HEK293 (cell line): ENCODE results near the gene TUG1.

Source experiments
- CTCF ChIA-PET: fragments of 350-600 bp; formaldehyde crosslinking; extraction: SDS; loops from one replicate; lab custom pipeline; 2021; ENCODE audit warnings: antibody characterized with exemption; lab: Yijun Ruan, JAX
- POLR2A ChIA-PET: fragments of 300-600 bp; formaldehyde crosslinking; extraction: SDS; loops from one replicate; lab custom pipeline; 2020; ENCODE audit warnings: antibody characterized with exemption, inconsistent platforms; lab: Yijun Ruan, JAX
- H3K27ac ChIP-seq: fragments of 200-500 bp; sonication (Bioruptor generic); 2 replicates; pipeline ENCODE4 v1.5.1; 2014; ENCODE audit warnings: low read depth, low read length, control low read depth, inconsistent platforms; ENCODE audit errors: extremely low read depth
- H3K36me3 ChIP-seq, 2 experiments: fragments of 200-500 bp in 1 of 2; sonication (Bioruptor generic) in 1 of 2; 1 replicate in 1 of 2; 2 replicates in 1 of 2; pipeline ENCODE4 v1.5.1; 2014 to 2017; ENCODE audit warnings: inconsistent platforms in 2 of 2, low read length in 2 of 2; ENCODE audit not compliant: control insufficient read depth in 2 of 2, insufficient read depth in 1 of 2
- H3K4me1 ChIP-seq: fragments of 200-500 bp; sonication (Bioruptor generic); 2 replicates; pipeline ENCODE4 v1.5.1; 2014; ENCODE audit warnings: mild to moderate bottlenecking, low read length, inconsistent platforms; ENCODE audit not compliant: control insufficient read depth, insufficient read depth
- H3K4me3 ChIP-seq: 2 replicates; pipeline ENCODE4 v1.5.1; 2011; ENCODE audit warnings: low read depth, mild to moderate bottlenecking, control low read depth, low read length, moderate library complexity
- H3K9me3 ChIP-seq: fragments of 200-500 bp; sonication (Bioruptor generic); 2 replicates; pipeline ENCODE4 v1.5.1; 2014; ENCODE audit warnings: low read depth, low read length, inconsistent platforms; ENCODE audit not compliant: control insufficient read depth, insufficient read depth
- KLF7 ChIP-seq: fragments of 450-650 bp; formaldehyde crosslinking; IDR thresholded peaks from 2 replicates; pipeline ENCODE4 v1.5.1; 2016; ENCODE audit warnings: missing biosample characterization, missing genetic modification characterization, borderline replicate concordance
- ZBTB6 ChIP-seq: fragments of 450-650 bp; formaldehyde crosslinking; IDR thresholded peaks from 2 replicates; pipeline ENCODE4 v1.5.1; 2017; ENCODE audit warnings: missing biosample characterization, missing genetic modification characterization
- ZBTB8A ChIP-seq: fragments of 450-650 bp; formaldehyde crosslinking; IDR thresholded peaks from 2 replicates; pipeline ENCODE4 v1.5.1; 2016; ENCODE audit warnings: missing biosample characterization, missing genetic modification characterization
- ZEB2 ChIP-seq: fragments of 450-650 bp; formaldehyde crosslinking; IDR thresholded peaks from 2 replicates; pipeline ENCODE4 v1.5.1; 2016; ENCODE audit warnings: missing biosample characterization, missing genetic modification characterization
- ZFP3 ChIP-seq: fragments of 450-650 bp; formaldehyde crosslinking; IDR thresholded peaks from 2 replicates; pipeline ENCODE4 v1.5.1; 2016; ENCODE audit warnings: low read depth, missing biosample characterization, missing genetic modification characterization
- ZNF114 ChIP-seq: fragments of 450-650 bp; formaldehyde crosslinking; IDR thresholded peaks from 2 replicates; pipeline ENCODE4 v1.5.0; 2017; ENCODE audit warnings: missing biosample characterization, missing genetic modification characterization
- ZNF155 ChIP-seq: fragments of 450-650 bp; formaldehyde crosslinking; IDR thresholded peaks from 2 replicates; pipeline ENCODE4 v1.5.1; 2016; ENCODE audit warnings: missing biosample characterization, missing genetic modification characterization
- ZNF169 ChIP-seq: fragments of 450-650 bp; formaldehyde crosslinking; IDR thresholded peaks from 2 replicates; pipeline ENCODE4 v1.5.1; 2016; ENCODE audit warnings: missing biosample characterization, missing genetic modification characterization
- ZNF248 ChIP-seq: fragments of 450-650 bp; formaldehyde crosslinking; IDR thresholded peaks from 2 replicates; pipeline ENCODE4 v1.5.1; 2017; ENCODE audit warnings: missing biosample characterization, missing genetic modification characterization
- ZNF311 ChIP-seq: fragments of 450-650 bp; formaldehyde crosslinking; IDR thresholded peaks from 2 replicates; pipeline ENCODE4 v1.5.1; 2017; ENCODE audit warnings: missing biosample characterization, missing genetic modification characterization, borderline replicate concordance
- ZNF324 ChIP-seq: fragments of 450-650 bp; formaldehyde crosslinking; IDR thresholded peaks from 2 replicates; pipeline ENCODE4 v1.5.1; 2016; ENCODE audit warnings: missing biosample characterization, missing genetic modification characterization
- ZNF423 ChIP-seq: fragments of 450-650 bp; formaldehyde crosslinking; IDR thresholded peaks from 2 replicates; pipeline ENCODE4 v1.5.1; 2016; ENCODE audit warnings: missing biosample characterization, missing genetic modification characterization
- ZNF433 ChIP-seq: fragments of 450-650 bp; formaldehyde crosslinking; IDR thresholded peaks from 2 replicates; pipeline ENCODE4 v1.5.1; 2016; ENCODE audit warnings: missing biosample characterization, missing genetic modification characterization, low read depth
- ZNF549 ChIP-seq: fragments of 450-650 bp; IDR thresholded peaks from 2 replicates; pipeline ENCODE4 v1.5.1; 2018; ENCODE audit warnings: missing biosample characterization, missing genetic modification characterization, mild to moderate bottlenecking, inconsistent platforms, moderate library complexity
- ZNF704 ChIP-seq: fragments of 450-650 bp; formaldehyde crosslinking; IDR thresholded peaks from 2 replicates; pipeline ENCODE4 v1.5.1; 2016; ENCODE audit warnings: missing biosample characterization, missing genetic modification characterization
- ZNF76 ChIP-seq: fragments of 450-650 bp; formaldehyde crosslinking; IDR thresholded peaks from 2 replicates; pipeline ENCODE4; 2016; ENCODE audit warnings: low read depth, missing biosample characterization, missing genetic modification characterization, borderline replicate concordance
- ZNF777 ChIP-seq: fragments of 450-650 bp; formaldehyde crosslinking; IDR thresholded peaks from 2 replicates; pipeline ENCODE4 v1.5.1; 2017; ENCODE audit warnings: missing biosample characterization, missing genetic modification characterization, borderline replicate concordance
- TF ChIP-seq, protein P1 (sequence below): fragments of 450-650 bp; formaldehyde crosslinking; IDR thresholded peaks from 2 replicates; pipeline ENCODE4 v1.5.1; 2016; ENCODE audit warnings: missing biosample characterization, missing genetic modification characterization, low read depth
- TF ChIP-seq, protein P2 (sequence below): fragments of 450-650 bp; formaldehyde crosslinking; IDR thresholded peaks from 2 replicates; pipeline ENCODE4 v1.5.1; 2016; ENCODE audit warnings: missing biosample characterization, missing genetic modification characterization

TUG1 gene

GRCh38 chr22:30946354-30946753, 22.7 kb upstream of the TUG1 start:
- Histone ChIP-seq H3K4me3 (no peak overlapping the region), H3K4me1 (no peaks in the 10 kb centered on the region)
- TF ChIP-seq ZNF324 (tag by site-specific recombination) (no peak), ZEB2 (tag by site-specific recombination) (no peak), ZNF423 (tag by site-specific recombination) (no peak), ZNF311 (no peak), ZNF433 (tag by site-specific recombination) (no peak), ZNF76 (tag by site-specific recombination) (no peak), ZNF248 (no peak), KLF7 (tag by site-specific recombination) (no peak)
- TF ChIP-seq, protein P1, sequence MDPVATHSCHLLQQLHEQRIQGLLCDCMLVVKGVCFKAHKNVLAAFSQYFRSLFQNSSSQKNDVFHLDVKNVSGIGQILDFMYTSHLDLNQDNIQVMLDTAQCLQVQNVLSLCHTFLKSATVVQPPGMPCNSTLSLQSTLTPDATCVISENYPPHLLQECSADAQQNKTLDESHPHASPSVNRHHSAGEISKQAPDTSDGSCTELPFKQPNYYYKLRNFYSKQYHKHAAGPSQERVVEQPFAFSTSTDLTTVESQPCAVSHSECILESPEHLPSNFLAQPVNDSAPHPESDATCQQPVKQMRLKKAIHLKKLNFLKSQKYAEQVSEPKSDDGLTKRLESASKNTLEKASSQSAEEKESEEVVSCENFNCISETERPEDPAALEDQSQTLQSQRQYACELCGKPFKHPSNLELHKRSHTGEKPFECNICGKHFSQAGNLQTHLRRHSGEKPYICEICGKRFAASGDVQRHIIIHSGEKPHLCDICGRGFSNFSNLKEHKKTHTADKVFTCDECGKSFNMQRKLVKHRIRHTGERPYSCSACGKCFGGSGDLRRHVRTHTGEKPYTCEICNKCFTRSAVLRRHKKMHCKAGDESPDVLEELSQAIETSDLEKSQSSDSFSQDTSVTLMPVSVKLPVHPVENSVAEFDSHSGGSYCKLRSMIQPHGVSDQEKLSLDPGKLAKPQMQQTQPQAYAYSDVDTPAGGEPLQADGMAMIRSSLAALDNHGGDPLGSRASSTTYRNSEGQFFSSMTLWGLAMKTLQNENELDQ: no peak
- TF ChIP-seq, protein P2, sequence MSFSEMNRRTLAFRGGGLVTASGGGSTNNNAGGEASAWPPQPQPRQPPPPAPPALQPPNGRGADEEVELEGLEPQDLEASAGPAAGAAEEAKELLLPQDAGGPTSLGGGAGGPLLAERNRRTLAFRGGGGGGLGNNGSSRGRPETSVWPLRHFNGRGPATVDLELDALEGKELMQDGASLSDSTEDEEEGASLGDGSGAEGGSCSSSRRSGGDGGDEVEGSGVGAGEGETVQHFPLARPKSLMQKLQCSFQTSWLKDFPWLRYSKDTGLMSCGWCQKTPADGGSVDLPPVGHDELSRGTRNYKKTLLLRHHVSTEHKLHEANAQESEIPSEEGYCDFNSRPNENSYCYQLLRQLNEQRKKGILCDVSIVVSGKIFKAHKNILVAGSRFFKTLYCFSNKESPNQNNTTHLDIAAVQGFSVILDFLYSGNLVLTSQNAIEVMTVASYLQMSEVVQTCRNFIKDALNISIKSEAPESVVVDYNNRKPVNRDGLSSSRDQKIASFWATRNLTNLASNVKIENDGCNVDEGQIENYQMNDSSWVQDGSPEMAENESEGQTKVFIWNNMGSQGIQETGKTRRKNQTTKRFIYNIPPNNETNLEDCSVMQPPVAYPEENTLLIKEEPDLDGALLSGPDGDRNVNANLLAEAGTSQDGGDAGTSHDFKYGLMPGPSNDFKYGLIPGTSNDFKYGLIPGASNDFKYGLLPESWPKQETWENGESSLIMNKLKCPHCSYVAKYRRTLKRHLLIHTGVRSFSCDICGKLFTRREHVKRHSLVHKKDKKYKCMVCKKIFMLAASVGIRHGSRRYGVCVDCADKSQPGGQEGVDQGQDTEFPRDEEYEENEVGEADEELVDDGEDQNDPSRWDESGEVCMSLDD (tag by site-specific recombination): no peak
- TF ChIP-seq, all 188 proteins: peak for 0
- H3K27ac ChIP-seq: no peak overlapping the region
- H3K36me3 ChIP-seq: peaks cover 50 to 98% of the 10 kb centered on the region in 2 experiments
- POLR2A ChIA-PET: interaction anchor here (0.9 kb wide), 1 partner anchor 22 kb away, joined by 4 read pairs; the partner anchor contains the start of genes MORC2 and TUG1
- CTCF ChIA-PET: interaction anchor here (1.0 to 3.0 kb wide), 8 partner anchors 17 to 285 kb away, joined by 3 to 13 read pairs (median 6); partner anchors contain the start of genes SELENOM and SMTN
- H3K9me3 ChIP-seq: no peaks in the 10 kb centered on the region

- POLR2A ChIA-PET: no interaction called here
- Histone ChIP-seq H3K36me3 (peaks cover 51 to 95% of the 10 kb centered on the region in 2 experiments), H3K4me3 (no peak overlapping the region), H3K9me3 (no peaks in the 10 kb centered on the region), H3K27ac (no peak overlapping the region), H3K4me1 (no peaks in the 10 kb centered on the region)
- TF ChIP-seq ZNF114 (tag by site-specific recombination) (no peak), ZFP3 (tag by site-specific recombination) (no peak), ZNF777 (tag by site-specific recombination) (no peak), ZBTB6 (tag by site-specific recombination) (0 out of 2 replicates have a peak, but pooled peaks have one; percentile 32), ZNF549 (no peak), ZNF155 (tag by site-specific recombination) (no peak), ZNF169 (tag by site-specific recombination) (no peak), ZBTB8A (peak; percentile 28; the same call in 1 of the 2 replicates), ZNF704 (tag by site-specific recombination) (no peak)
- TF ChIP-seq, all 188 proteins: peak for 2
- CTCF ChIA-PET: interaction anchor here (0.7 to 3.0 kb wide), 10 partner anchors 16 to 284 kb away, joined by 3 to 13 read pairs (median 5); partner anchors contain the start of genes SELENOM and SMTN
These were observed 21.8 kb upstream of the TUG1 start for GRCh38 chr22:30947173-30947815.
